ENCODE measurements around the gene SERP2.

The SERP2 gene

GRCh38 chr13:44407379-44407778 lies 33.8 kb downstream of the SERP2 start:
- no peak overlapping the region for H3K27ac ChIP-seq

GRCh38 chr13:44407891-44408290 lies 34.3 kb downstream of the SERP2 start:
- DNase-seq (ENCODE audit: low read depth, low spot score): no peak
- no peak overlapping the region for H3K27ac ChIP-seq

More at GRCh38 chr13:44407379-44407778, 33.8 kb downstream of the SERP2 start:
- no peak for DNase-seq (ENCODE audit: low read depth, low spot score)

GRCh38 chr13:44409595-44409994 lies 36.0 kb downstream of the SERP2 start:
- no peak for DNase-seq (ENCODE audit: low read depth, low spot score)
- H3K27ac ChIP-seq: no peak overlapping the region

DNA sequence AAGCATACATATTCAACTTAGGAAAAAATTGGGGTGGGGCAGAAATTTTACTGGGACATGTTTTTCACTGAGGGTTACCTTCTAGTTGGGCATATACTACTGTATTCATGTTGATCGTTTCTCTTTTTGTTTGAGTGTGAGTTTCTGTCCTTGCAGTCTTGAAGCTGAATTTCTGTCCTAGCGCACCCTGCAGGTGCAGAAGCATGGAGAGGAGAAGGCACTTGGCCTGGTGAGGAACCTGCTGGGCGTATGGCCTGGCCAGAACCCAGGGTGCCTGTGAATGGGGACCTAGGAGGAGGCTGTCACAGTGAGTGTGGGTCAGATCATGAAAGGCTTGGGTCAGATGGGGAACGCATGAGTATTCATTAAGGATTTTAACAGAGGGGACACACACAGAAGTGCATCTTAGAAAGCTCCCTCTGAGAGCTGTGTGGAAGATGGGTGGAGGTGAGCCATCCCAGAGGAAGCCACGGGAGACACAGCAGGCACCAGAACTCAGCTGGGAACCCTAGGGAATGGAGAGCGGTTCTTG lies 36.8 kb downstream of the SERP2 start:
- no peak overlapping the region for H3K27ac ChIP-seq
- DNase-seq (ENCODE audit: low read depth, low spot score): no peak

DNA sequence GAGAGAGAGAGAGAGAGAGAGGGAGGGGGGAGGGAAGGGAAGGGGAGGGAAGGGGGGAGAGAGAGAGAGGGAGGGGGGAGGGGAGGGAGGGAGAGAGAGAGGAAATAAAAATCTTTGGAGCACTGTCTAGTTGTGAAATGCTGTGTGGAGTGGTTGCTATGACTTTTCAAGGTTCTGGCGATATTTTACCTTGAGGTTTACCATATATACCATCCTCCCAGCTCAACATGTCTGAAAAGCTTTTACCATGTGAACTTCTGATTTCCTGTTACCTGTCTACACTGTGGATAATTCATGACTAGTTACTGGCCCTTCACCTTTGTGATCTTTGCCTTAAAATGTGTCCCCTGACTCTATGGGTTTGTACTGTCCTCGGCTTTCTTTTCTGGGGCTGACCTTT lies 38.2 kb downstream of the SERP2 start:
- H3K27ac ChIP-seq: no peak overlapping the region
- no peak for DNase-seq (ENCODE audit: low read depth, low spot score)

GRCh38 chr13:44412346-44412935 lies 38.8 kb downstream of the SERP2 start:
- H3K27ac ChIP-seq: no peak overlapping the region
- no peak for DNase-seq (ENCODE audit: low read depth, low spot score)

DNA sequence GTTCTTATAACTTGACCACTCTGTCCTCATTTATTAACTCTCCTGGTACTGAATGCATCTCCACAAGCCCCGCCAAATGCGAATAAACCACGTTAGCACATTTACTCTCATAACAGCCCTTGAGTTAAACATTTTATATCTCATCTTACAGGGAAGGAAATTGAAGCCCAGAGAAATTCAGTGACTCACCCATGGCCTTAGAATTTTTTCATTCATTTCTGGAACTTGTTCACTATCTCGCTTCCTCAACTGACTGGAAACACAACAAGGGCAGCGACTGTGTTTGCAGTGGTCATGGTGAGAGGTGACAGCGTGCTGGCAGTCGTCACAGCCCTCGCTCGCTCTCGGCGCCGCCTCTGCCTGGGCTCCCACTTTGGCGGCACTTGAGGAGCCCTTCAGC lies 39.5 kb downstream of the SERP2 start:
- H3K27ac ChIP-seq: no peak overlapping the region
- DNase-seq (ENCODE audit: low read depth, low spot score): no peak

- no peak for DNase-seq (ENCODE audit: low read depth, low spot score)
- no peak overlapping the region for H3K27ac ChIP-seq
These were observed 41.1 kb downstream of the SERP2 start for GRCh38 chr13:44414716-44415115.

DNA sequence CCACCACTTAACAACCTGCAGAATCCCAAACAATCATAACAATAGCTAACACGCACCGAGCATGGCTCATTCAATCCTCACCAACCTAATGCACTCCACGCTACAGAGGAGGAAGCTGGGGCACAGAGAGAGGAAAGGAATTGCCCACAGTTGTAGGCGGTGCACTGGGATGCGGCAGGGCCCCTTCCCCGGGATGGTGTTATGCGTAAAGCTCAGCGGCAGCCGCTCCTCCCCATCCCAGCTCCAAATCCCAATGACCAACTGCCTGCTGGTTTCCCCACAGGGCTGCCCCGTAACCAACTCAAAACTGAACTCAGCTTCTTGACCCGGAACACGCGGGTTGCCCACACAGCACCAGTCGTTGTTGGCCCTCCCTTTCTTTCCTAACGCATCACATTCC lies 42.2 kb downstream of the SERP2 start:
- DNase-seq (ENCODE audit: low read depth, low spot score): no peak
- no peak overlapping the region for H3K27ac ChIP-seq

- no peak for DNase-seq (ENCODE audit: low read depth, low spot score)
- H3K27ac ChIP-seq: no peak overlapping the region
These were observed 42.7 kb downstream of the SERP2 start for GRCh38 chr13:44416301-44416700.

GRCh38 chr13:44416744-44417143 lies 43.1 kb downstream of the SERP2 start:
- no peak for DNase-seq (ENCODE audit: low read depth, low spot score)
- no peak overlapping the region for H3K27ac ChIP-seq

- DNase-seq (ENCODE audit: low read depth, low spot score): no peak
- H3K27ac ChIP-seq: no peak overlapping the region
These were observed 43.8 kb downstream of the SERP2 start for GRCh38 chr13:44417446-44417845.

DNA sequence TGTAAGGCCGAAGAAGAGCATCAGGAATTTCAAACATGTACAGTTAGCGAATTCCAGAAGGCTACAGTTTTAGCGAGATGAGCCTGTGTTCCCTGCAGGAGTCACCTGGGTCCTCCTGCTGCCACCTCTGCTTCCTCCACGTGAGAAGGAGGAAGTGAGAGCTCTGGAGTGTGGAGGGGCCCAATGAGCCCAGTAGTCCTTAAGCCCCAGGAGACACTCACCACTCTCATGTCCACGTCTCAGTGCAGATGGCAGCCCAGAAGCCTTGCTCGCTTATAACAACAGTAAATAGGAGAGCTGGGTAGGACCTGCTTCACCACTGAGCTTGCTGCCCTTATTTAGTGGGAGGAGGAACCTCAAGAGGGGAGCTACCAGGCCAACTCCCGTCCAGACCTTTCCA lies 44.3 kb downstream of the SERP2 start:
- no peak overlapping the region for H3K27ac ChIP-seq
- no peak for DNase-seq (ENCODE audit: low read depth, low spot score)

GRCh38 chr13:44420376-44421220 lies 47.0 kb downstream of the SERP2 start:
- DNase-seq (ENCODE audit: low read depth, low spot score): no peak
- no peak overlapping the region for H3K27ac ChIP-seq

GRCh38 chr13:44421853-44422525 lies 48.4 kb downstream of the SERP2 start:
- DNase-seq (ENCODE audit: low read depth, low spot score): no peak
- no peak overlapping the region for H3K27ac ChIP-seq

DNA sequence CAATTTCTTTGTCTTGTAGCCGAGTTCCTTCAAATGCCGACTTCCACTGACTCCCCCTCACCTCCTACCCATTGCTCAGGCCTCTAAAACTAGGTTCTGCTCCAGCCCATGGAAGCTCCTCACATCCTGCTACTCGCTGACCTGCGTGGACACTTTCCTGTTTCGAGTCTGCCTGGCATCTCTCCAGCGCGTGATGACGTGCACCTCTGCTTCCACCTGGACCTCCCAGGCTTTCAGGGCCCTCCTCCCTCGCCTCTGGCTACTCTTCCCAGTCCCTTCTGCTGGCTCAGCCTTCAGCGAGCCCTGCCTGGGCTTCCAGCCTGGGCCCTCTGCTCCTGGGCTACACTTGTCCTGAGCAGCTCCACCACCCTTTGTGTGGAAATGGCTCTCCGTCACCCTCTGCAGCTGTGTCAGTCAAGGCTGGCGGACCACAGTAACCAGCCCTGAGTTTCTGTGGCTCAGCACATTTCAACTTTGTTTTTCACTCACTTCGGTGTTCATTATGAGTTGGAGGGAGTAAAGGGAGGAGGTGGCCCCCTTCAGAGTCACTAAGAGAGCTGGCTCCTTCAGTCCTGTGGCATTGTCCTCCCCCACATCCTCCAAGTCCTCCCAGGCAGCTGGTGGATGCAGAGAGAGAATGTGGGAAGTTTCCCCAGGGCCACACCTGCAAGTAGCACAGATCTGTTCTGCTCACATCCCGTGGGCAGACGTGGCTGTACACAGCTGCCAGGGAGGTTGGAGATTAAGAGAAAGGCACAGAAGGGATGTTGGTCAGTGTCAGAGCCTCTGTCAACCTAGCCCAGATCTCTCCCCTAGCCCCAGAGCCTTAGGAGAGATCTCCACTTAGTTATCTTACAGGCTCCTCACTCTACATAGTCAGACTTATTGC lies 49.4 kb downstream of the SERP2 start:
- DNase-seq (ENCODE audit: low read depth, low spot score): no peak

GRCh38 chr13:44423824-44424223 lies 50.2 kb downstream of the SERP2 start:
- DNase-seq (ENCODE audit: low read depth, low spot score): no peak

More for the DNA sequence above, 49.4 kb downstream of the SERP2 start:
- no peak overlapping the region for H3K27ac ChIP-seq

GRCh38 chr13:44425041-44425814 lies 51.6 kb downstream of the SERP2 start:
- H3K27ac ChIP-seq: no peak overlapping the region
- DNase-seq (ENCODE audit: low read depth, low spot score): no peak

More at GRCh38 chr13:44423824-44424223, 50.2 kb downstream of the SERP2 start:
- H3K27ac ChIP-seq: no peak overlapping the region

DNA sequence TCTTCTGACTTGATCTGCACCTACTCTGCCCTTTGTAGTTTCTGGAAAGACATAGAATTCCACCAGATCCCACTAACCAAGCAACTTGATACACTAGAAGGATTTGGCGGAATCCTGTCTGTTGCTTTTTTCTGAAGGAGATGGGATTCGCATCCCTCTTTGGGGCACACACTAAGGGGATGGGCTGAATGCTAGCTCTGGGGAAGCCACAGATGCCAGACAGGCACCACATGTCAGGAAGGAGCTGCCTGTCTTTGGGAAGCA lies 52.1 kb downstream of the SERP2 start:
- no peak for DNase-seq (ENCODE audit: low read depth, low spot score)
- no peak overlapping the region for H3K27ac ChIP-seq

GRCh38 chr13:44426461-44426860 lies 52.8 kb downstream of the SERP2 start:
- DNase-seq (ENCODE audit: low read depth, low spot score): no peak
- no peak overlapping the region for H3K27ac ChIP-seq

All from epithelial cell of prostate (primary cell).